Neural cell (in vitro differentiated cells): ENCODE results near the gene ADRA2B.

Experiments used
- MXI1 ChIP-seq: fragments of 450-650 bp; conservative IDR thresholded peaks from 2 replicates; pipeline ENCODE4 v1.6.1; 2014; ENCODE audit warnings: antibody characterized with exemption, mild to moderate bottlenecking; ENCODE audit not compliant: poor library complexity, severe bottlenecking
- RAD21 ChIP-seq: fragments of 450-650 bp; conservative IDR thresholded peaks from 2 replicates; pipeline ENCODE4 v1.6.1; 2014; ENCODE audit warnings: antibody characterized with exemption, mild to moderate bottlenecking, moderate library complexity
- TF ChIP-seq, protein P1 (sequence below): fragments of 450-650 bp; IDR thresholded peaks from 2 replicates; pipeline ENCODE4 v1.5.1; 2014; ENCODE audit warnings: antibody characterized with exemption, mild to moderate bottlenecking, moderate library complexity; ENCODE audit not compliant: poor library complexity, severe bottlenecking

DNA sequence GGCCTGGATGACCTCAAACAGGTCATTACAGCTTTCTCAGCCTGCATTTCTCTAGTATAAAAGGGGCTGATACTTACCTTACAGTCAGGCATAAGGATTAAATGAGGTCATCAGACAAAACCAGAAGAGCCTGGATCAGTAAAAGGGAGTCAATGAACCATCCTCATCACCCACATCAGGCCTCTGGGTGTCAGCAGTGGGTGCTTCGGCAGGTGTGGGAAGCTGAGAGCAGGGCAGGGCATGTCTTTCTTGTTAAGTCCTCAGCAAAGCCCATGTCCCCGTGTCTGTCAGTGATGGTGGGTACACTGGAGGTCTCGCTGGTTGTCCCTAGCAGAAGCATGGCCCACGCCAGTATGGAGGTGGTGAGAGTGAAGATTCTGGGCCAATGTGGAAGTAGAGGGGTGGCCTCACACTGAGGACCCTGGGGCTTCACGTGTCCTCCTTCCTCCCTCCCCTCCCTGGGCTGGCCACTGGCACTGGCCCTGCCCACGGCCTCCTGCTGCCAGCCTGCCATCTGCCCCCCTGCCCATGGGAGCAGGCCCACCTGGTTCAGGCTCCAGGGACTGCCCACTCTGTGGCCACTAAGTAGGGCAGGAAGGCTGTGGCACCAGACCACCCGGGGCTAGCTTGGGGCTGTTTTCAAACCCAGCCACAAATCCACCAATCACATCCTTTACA is 4.4 kb downstream of the ADRA2B start:
- TF ChIP-seq, protein P1, sequence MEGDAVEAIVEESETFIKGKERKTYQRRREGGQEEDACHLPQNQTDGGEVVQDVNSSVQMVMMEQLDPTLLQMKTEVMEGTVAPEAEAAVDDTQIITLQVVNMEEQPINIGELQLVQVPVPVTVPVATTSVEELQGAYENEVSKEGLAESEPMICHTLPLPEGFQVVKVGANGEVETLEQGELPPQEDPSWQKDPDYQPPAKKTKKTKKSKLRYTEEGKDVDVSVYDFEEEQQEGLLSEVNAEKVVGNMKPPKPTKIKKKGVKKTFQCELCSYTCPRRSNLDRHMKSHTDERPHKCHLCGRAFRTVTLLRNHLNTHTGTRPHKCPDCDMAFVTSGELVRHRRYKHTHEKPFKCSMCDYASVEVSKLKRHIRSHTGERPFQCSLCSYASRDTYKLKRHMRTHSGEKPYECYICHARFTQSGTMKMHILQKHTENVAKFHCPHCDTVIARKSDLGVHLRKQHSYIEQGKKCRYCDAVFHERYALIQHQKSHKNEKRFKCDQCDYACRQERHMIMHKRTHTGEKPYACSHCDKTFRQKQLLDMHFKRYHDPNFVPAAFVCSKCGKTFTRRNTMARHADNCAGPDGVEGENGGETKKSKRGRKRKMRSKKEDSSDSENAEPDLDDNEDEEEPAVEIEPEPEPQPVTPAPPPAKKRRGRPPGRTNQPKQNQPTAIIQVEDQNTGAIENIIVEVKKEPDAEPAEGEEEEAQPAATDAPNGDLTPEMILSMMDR = no peak
- no peak for TF ChIP-seq MXI1
- TF ChIP-seq RAD21 = no peak
